Liver (tissue), 9 donors: Measurements from ENCODE around the gene PCDH1. TPM values are rescaled to one million over a fixed set of nuclear protein-coding genes. Genes with fewer than 3 reads are reported as not detected.

Experiments
- DNase-seq: peaks from one replicate; pipeline ENCODE4 v3.0.0-alpha.2; 2017; ENCODE audit warnings: low spot score
- H3K27ac ChIP-seq, 2 donors: one replicate each; pipeline ENCODE4 v1.7.0; 2013; ENCODE audit warnings: inconsistent platforms in 2 of 2, low read length in 2 of 2, control low read depth in 1 of 2, low read depth in 1 of 2, mild to moderate bottlenecking in 1 of 2
- H3K27me3 ChIP-seq, 4 donors: one replicate each; pipeline versions ENCODE4 v1.6.1 to v1.7.0; 2013; ENCODE audit warnings: low read length in 3 of 4, inconsistent platforms in 1 of 4, mild to moderate bottlenecking in 1 of 4, moderate library complexity in 1 of 4; ENCODE audit not compliant: control insufficient read depth in 4 of 4, insufficient read depth in 4 of 4
- H3K36me3 ChIP-seq, 4 donors: one replicate each; pipeline versions ENCODE4 v1.6.1 to v1.7.0; 2013; ENCODE audit warnings: low read length in 3 of 4, mild to moderate bottlenecking in 3 of 4, low read depth in 1 of 4, moderate library complexity in 1 of 4; ENCODE audit not compliant: control insufficient read depth in 4 of 4, insufficient read depth in 3 of 4
- H3K4me1 ChIP-seq, 4 donors: one replicate each; pipeline versions ENCODE4 v1.6.1 to v1.7.0; 2013; ENCODE audit warnings: low read length in 3 of 4, mild to moderate bottlenecking in 3 of 4, moderate library complexity in 1 of 4; ENCODE audit not compliant: control insufficient read depth in 4 of 4, insufficient read depth in 4 of 4
- H3K4me3 ChIP-seq, 3 donors: one replicate each; pipeline versions ENCODE4 v1.6.1 to v1.7.0; 2013; ENCODE audit warnings: low read length in 3 of 3, control low read depth in 1 of 3, low read depth in 1 of 3, mild to moderate bottlenecking in 1 of 3
- H3K9ac ChIP-seq, 2 donors: one replicate each; pipeline ENCODE4 v1.7.0; 2013; ENCODE audit warnings: low read length in 2 of 2, mild to moderate bottlenecking in 2 of 2, moderate library complexity in 2 of 2, control low read depth in 1 of 2, low read depth in 1 of 2
- H3K9me3 ChIP-seq, 4 donors: one replicate each; pipeline versions ENCODE4 v1.6.1 to v1.7.0; 2013; ENCODE audit warnings: low read length in 3 of 4; ENCODE audit not compliant: control insufficient read depth in 4 of 4
- ATF3 ChIP-seq: IDR thresholded peaks from 2 replicates; pipeline ENCODE4 v1.6.1; 2016; ENCODE audit warnings: antibody characterized with exemption
- EGR1 ChIP-seq, 2 donors: IDR thresholded peaks; 2 replicates each; pipeline ENCODE4 v1.6.1; 2016 to 2018; ENCODE audit warnings: antibody characterized with exemption in 2 of 2, low read depth in 2 of 2
- FOXA1 ChIP-seq: IDR thresholded peaks from 2 replicates; pipeline ENCODE4 v1.6.1; 2016; ENCODE audit warnings: antibody characterized with exemption
- FOXA2 ChIP-seq: IDR thresholded peaks from 2 replicates; pipeline ENCODE4 v1.6.1; 2016; ENCODE audit warnings: antibody characterized with exemption
- GABPA ChIP-seq, 2 donors: IDR thresholded peaks in 1 of 2; conservative IDR thresholded peaks in 1 of 2; 2 replicates each; pipeline ENCODE4 v1.6.1; 2016; ENCODE audit warnings: antibody characterized with exemption in 2 of 2, mild to moderate bottlenecking in 1 of 2, moderate library complexity in 1 of 2
- HNF4A ChIP-seq, 2 donors: conservative IDR thresholded peaks; 2 replicates each; pipeline ENCODE4 v1.6.1; 2016; ENCODE audit warnings: antibody characterized with exemption in 2 of 2, mild to moderate bottlenecking in 2 of 2
- HNF4G ChIP-seq: IDR thresholded peaks from 2 replicates; pipeline ENCODE4 v1.6.1; 2016; ENCODE audit warnings: antibody characterized with exemption
- MAX ChIP-seq: IDR thresholded peaks from 2 replicates; pipeline ENCODE4 v1.6.1; 2016; ENCODE audit warnings: antibody characterized with exemption
- NR2F2 ChIP-seq: IDR thresholded peaks from 2 replicates; pipeline ENCODE4 v1.6.1; 2016; ENCODE audit warnings: antibody characterized with exemption
- RAD21 ChIP-seq, 2 donors: IDR thresholded peaks; 2 replicates each; pipeline ENCODE4 v1.6.1; 2016; ENCODE audit warnings: antibody characterized with exemption in 2 of 2, mild to moderate bottlenecking in 2 of 2
- RXRA ChIP-seq, 2 donors: IDR thresholded peaks; 2 replicates each; pipeline ENCODE4 v1.6.1; 2017 to 2018; ENCODE audit warnings: antibody characterized with exemption in 2 of 2, mild to moderate bottlenecking in 1 of 2
- SP1 ChIP-seq: IDR thresholded peaks from 2 replicates; pipeline ENCODE4 v1.6.1; 2018; ENCODE audit warnings: antibody characterized with exemption, mild to moderate bottlenecking
- TAF1 ChIP-seq: conservative IDR thresholded peaks from 2 replicates; pipeline ENCODE4 v1.6.1; 2016; ENCODE audit warnings: antibody characterized with exemption, mild to moderate bottlenecking
- YY1 ChIP-seq: IDR thresholded peaks from 2 replicates; pipeline ENCODE4 v1.6.1; 2016; ENCODE audit warnings: antibody characterized with exemption, mild to moderate bottlenecking
- ZBTB33 ChIP-seq: IDR thresholded peaks from 2 replicates; pipeline ENCODE4 v1.6.1; 2016; ENCODE audit warnings: antibody characterized with exemption
- WGBS: extraction: QIAGEN DNeasy Blood & Tissue Kit; methylation state at CpG from one replicate; pipeline ENCODE4 v1.1.7; 2013; 5-methylcytosine and 5-hydroxymethylcytosine counted together
- polyA plus RNA-seq, 2 donors: library from polyadenylated mRNA; stranded (reverse) in 1 of 2; unstranded in 1 of 2; fragments of 200-250 nt in 1 of 2; fragments of >200 nt in 1 of 2; fragmentation: Nextera tagmentation in 1 of 2; extraction: Ambion mirVana in 1 of 2; gene quantifications; one replicate each; pipeline versions ENCODE4 v1.2.1 to v1.2.3, GENCODE V29; 2013 to 2015
- total RNA-seq, 2 donors: library from RNA; depleted of rRNA; stranded (reverse); fragments of >200 nt; gene quantifications; one replicate each; pipeline ENCODE4 v1.2.3, GENCODE V29; 2014
- TF ChIP-seq, protein P1 (sequence below): fragments of 150-350 bp; IDR thresholded peaks from 2 replicates; pipeline ENCODE4 v1.5.1; 2017; ENCODE audit warnings: improper control_type of control experiment, low read depth, low read length; ENCODE audit not compliant: missing input control
- TF ChIP-seq, protein P2 (sequence below): IDR thresholded peaks from 2 replicates; pipeline ENCODE4 v1.6.1; 2016; ENCODE audit warnings: antibody characterized with exemption, mild to moderate bottlenecking
- donor health status: healthy.
- donor health status: healthy.
- donor health status: healthy.
- donor health status: healthy.
- donor health status: healthy.

Gene PCDH1
- total and polyA plus RNA-seq, 4 donors, result 9.3 to 52.8 (median 15.0) TPM

GRCh38 chr5:141843156-141843927, 34.9 kb downstream of the PCDH1 start:
- Histone ChIP-seq H3K4me1 (peaks cover 18 to 47% (median 39%) of the 10 kb centered on the region in 4 donors), H3K9me3 (no peaks in the 10 kb centered on the region), H3K27ac (peak overlapping the region in 1 of 2 donors; percentile 29), H3K4me3 (no peak overlapping the region), H3K36me3 (no peaks in the 10 kb centered on the region), H3K9ac (no peak overlapping the region), H3K27me3 (no peaks in the 10 kb centered on the region)
- DNase-seq, result no peak
- TF ChIP-seq YY1, result no peak
- no peak for TF ChIP-seq ZBTB33
- no peak for TF ChIP-seq RAD21 (IDR thresholded peaks at IDR 0.05)
- no peak for TF ChIP-seq MAX
- TF ChIP-seq NR2F2, result no peak
- WGBS, result 73% methylated on average over 5 of the region's 5 CpGs

DNA sequence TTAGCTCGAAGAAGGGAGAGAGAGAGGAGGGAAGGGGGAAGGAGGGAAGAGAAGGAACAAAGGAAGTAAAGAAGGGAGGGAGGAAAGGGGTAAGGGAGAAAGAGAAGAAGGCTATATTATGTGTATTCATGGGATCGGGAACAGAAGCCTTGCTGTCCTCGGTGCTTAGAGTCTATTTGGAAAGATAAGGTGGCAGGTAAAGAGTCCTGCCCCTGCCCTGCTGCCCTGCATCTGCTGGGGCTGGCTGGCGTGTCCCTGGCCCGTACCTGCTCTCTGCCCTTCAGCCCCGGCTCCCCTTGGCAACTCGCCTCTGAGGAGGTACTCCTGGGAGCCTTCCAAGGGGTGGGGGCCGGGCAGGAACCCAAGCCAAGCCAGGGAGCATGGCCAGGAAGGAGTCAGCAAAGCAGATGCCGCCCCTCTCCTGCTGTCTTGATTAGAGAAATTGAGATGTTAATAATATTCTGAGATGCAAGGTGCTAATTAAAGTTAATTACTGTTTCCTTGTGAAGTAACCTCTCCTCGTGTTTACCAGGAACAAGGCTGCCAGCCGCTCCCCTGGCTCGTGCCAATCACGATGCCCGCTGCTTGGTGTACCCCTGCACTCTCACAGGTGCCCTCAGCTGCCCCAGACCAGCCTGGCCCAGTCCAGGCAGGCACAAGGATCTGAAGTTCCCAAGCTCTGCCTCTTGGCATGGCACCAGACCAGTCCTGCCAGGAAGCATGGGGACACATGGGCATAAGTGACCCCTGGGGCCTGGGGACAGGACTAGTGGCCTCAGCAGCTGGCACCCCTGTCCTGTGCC, 36.6 kb downstream of the PCDH1 start:
- DNase-seq, result no peak
- H3K4me1 ChIP-seq, result peaks cover 18 to 47% (median 39%) of the 10 kb centered on the region in 4 donors
- 20% methylated on average over 14 of the region's 14 CpGs for WGBS
- H3K36me3 ChIP-seq, result no peaks in the 10 kb centered on the region
- no peak overlapping the region for H3K9ac ChIP-seq
- H3K4me3 ChIP-seq, result no peak overlapping the region
- TF ChIP-seq, protein P1, sequence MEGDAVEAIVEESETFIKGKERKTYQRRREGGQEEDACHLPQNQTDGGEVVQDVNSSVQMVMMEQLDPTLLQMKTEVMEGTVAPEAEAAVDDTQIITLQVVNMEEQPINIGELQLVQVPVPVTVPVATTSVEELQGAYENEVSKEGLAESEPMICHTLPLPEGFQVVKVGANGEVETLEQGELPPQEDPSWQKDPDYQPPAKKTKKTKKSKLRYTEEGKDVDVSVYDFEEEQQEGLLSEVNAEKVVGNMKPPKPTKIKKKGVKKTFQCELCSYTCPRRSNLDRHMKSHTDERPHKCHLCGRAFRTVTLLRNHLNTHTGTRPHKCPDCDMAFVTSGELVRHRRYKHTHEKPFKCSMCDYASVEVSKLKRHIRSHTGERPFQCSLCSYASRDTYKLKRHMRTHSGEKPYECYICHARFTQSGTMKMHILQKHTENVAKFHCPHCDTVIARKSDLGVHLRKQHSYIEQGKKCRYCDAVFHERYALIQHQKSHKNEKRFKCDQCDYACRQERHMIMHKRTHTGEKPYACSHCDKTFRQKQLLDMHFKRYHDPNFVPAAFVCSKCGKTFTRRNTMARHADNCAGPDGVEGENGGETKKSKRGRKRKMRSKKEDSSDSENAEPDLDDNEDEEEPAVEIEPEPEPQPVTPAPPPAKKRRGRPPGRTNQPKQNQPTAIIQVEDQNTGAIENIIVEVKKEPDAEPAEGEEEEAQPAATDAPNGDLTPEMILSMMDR, result no peak
- TF ChIP-seq RXRA (IDR thresholded peaks at IDR 0.05) (peak; percentile 45 to 69), GABPA (IDR thresholded peaks at IDR 0.05 in 1 of 2, conservative IDR thresholded peaks at IDR 0.05 in 1 of 2) (no peak), EGR1 (IDR thresholded peaks at IDR 0.05; ENCODE audit: low read depth in 2 of 2) (no peak), HNF4G (peak; percentile 33), MAX (peak; percentile 11), ZBTB33 (no peak), FOXA1 (no peak), YY1 (no peak), RAD21 (IDR thresholded peaks at IDR 0.05) (no peak), SP1 (peak; percentile 54), TAF1 (no peak), ATF3 (no peak), HNF4A (conservative IDR thresholded peaks at IDR 0.05) (peak; percentile 55 to 68), FOXA2 (no peak), NR2F2 (no peak)
- TF ChIP-seq, protein P2, sequence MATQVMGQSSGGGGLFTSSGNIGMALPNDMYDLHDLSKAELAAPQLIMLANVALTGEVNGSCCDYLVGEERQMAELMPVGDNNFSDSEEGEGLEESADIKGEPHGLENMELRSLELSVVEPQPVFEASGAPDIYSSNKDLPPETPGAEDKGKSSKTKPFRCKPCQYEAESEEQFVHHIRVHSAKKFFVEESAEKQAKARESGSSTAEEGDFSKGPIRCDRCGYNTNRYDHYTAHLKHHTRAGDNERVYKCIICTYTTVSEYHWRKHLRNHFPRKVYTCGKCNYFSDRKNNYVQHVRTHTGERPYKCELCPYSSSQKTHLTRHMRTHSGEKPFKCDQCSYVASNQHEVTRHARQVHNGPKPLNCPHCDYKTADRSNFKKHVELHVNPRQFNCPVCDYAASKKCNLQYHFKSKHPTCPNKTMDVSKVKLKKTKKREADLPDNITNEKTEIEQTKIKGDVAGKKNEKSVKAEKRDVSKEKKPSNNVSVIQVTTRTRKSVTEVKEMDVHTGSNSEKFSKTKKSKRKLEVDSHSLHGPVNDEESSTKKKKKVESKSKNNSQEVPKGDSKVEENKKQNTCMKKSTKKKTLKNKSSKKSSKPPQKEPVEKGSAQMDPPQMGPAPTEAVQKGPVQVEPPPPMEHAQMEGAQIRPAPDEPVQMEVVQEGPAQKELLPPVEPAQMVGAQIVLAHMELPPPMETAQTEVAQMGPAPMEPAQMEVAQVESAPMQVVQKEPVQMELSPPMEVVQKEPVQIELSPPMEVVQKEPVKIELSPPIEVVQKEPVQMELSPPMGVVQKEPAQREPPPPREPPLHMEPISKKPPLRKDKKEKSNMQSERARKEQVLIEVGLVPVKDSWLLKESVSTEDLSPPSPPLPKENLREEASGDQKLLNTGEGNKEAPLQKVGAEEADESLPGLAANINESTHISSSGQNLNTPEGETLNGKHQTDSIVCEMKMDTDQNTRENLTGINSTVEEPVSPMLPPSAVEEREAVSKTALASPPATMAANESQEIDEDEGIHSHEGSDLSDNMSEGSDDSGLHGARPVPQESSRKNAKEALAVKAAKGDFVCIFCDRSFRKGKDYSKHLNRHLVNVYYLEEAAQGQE, result peak; percentile 47
- no peaks in the 10 kb centered on the region for H3K9me3 ChIP-seq
- H3K27ac ChIP-seq, result peak overlapping the region; percentile 2 to 6
- H3K27me3 ChIP-seq, result no peaks in the 10 kb centered on the region
